Memory B cell (primary cell): ENCODE measurements around the gene LRWD1.
"Not testable (repeated sequence)": the region's sequence is repeated elsewhere in the genome, so short reads cannot be mapped to it uniquely, and the experiment has no call there.

Experiments
- ATAC-seq: fragments of 150-1000 bp; cut with Tn5 transposase; 2 replicates; pipeline ENCODE4 v1.10.0; 2021; ENCODE audit warnings: low read depth, mild to moderate bottlenecking, moderate library complexity
- DNase-seq, 2 donors: peaks; one replicate each; pipeline ENCODE4 v3.0.0; 2022; ENCODE audit warnings: low spot score in 2 of 2
- H3K27ac Mint-ChIP-seq: one replicate; pipeline ENCODE4 v1.8.0; 2022; ENCODE audit warnings: mild to moderate bottlenecking, moderate library complexity, mixed read lengths
- H3K27me3 Mint-ChIP-seq: one replicate; pipeline ENCODE4 v1.8.0; 2022; ENCODE audit warnings: mixed read lengths
- H3K36me3 Mint-ChIP-seq: one replicate; pipeline ENCODE4 v1.8.0; 2022; ENCODE audit warnings: mild to moderate bottlenecking, mixed read lengths
- H3K4me1 Mint-ChIP-seq: one replicate; pipeline ENCODE4 v1.8.0; 2022; ENCODE audit warnings: mixed read lengths
- H3K4me3 Mint-ChIP-seq: one replicate; pipeline ENCODE4 v1.8.0; 2022; ENCODE audit warnings: mild to moderate bottlenecking, moderate library complexity, mixed read lengths
- H3K9me3 Mint-ChIP-seq: one replicate; pipeline ENCODE4 v1.8.0; 2022; ENCODE audit warnings: mixed read lengths

Gene LRWD1

DNA sequence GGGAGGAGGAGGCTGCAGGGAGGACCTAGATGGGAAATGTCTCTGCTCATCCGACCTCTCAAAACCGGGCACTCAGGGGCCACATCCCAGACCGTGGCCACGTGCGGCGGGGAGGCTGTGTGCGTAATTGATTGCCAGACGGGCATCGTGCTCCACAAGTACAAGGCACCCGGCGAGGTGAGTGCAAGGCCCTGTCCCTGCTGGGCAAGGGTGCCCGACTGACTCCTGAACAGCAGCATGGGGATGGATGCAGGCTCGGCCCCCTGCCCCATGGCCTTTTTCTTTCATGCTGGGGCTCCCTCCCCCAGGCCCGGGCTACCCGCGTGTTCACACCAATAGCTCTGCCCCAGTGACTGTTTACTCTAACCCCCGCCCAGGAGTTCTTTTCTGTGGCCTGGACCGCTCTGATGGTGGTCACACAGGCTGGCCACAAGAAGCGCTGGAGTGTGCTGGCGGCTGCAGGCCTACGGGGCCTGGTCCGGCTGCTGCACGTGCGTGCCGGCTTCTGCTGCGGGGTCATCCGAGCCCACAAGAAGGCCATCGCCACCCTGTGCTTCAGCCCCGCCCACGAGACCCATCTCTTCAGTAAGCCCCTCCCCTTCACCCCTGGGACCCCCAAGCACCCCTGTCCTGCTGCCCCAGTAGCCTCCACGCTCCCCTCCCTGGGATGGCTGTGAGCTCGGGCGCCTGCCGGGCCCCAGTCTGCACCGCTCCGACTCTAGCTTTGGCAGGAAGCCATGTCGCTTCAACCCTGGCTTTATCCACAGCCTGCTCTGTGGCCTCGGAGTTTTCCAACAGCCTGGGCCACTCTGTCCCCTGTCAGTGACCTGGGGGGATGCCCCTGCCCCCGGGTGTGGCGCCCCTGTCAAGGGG, 3.9 kb downstream of the LRWD1 start:
- Mint-ChIP-seq H3K27ac (no peak overlapping the region), H3K27me3 (no peaks in the 10 kb centered on the region)
- DNase-seq = no peak

GRCh38 chr7:102469351-102469971, 4.7 kb downstream of the LRWD1 start:
- Mint-ChIP-seq H3K27me3 (no peaks in the 10 kb centered on the region), H3K4me3 (no peak overlapping the region), H3K36me3 (peaks cover 7% of the 10 kb centered on the region), H3K4me1 (peaks cover 7% of the 10 kb centered on the region), H3K27ac (no peak overlapping the region), H3K9me3 (no peaks in the 10 kb centered on the region)
- DNase-seq (no peak), ATAC-seq (no peak)

More for the DNA sequence above, 3.9 kb downstream of the LRWD1 start:
- Mint-ChIP-seq H3K9me3 (no peaks in the 10 kb centered on the region), H3K36me3 (peaks cover 7% of the 10 kb centered on the region), H3K4me1 (peaks cover 10% of the 10 kb centered on the region), H3K4me3 (no peak overlapping the region)
- no peak for ATAC-seq

DNA sequence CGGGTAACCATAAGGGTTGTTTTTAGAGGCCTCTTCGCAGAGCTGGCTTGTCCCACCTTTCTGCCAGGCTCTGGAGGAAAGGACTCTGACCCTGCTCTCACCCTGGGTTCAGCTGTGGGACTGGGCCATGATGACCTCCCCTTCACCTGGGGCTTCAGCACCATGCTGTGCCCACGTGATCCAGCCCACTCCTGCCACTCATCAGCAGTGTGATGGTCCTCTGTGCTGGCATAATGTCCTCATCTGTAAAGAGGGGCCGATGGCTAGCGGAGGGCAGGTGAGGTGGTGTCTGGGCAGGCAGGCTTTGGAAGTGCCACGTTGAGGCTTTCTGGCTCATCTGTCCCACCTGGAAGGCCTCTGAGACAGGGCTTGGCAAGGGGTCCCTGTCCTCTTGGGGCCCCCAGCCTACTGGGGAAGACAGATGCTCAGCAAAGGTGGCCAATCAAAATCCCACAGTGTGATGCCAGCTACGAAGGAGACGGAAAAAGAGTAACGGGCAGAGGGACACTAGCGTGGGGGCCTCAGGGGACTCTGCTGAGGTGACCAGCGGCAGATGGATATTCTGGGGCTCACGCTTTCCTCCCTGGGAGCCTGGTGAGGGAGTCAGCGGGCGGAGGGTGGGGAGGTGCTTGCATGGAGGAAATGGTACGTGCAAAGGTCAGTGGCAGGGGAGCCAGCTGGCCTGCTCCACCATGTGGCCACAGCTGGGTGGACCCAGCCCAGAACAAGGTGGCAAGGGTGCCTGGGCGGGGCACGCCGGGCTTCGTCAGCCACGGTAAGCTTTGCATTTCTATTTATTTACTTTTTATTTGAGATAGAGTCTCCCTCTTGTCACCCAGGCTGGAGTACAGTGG, 5.4 kb downstream of the LRWD1 start:
- Mint-ChIP-seq H3K36me3 (peaks cover 7% of the 10 kb centered on the region), H3K4me1 (peaks cover 7% of the 10 kb centered on the region), H3K4me3 (no peak overlapping the region), H3K9me3 (no peaks in the 10 kb centered on the region), H3K27ac (no peak overlapping the region), H3K27me3 (no peaks in the 10 kb centered on the region)
- no peak for ATAC-seq
- no peak for DNase-seq

GRCh38 chr7:102471791-102472125, 7.0 kb downstream of the LRWD1 start:
- Mint-ChIP-seq H3K4me3 (no peak overlapping the region), H3K4me1 (peaks cover 2% of the 10 kb centered on the region), H3K9me3 (no peaks in the 10 kb centered on the region), H3K27me3 (no peaks in the 10 kb centered on the region), H3K27ac (no peak overlapping the region), H3K36me3 (peaks cover 4% of the 10 kb centered on the region)
- DNase-seq (no peak), ATAC-seq (no peak)

DNA sequence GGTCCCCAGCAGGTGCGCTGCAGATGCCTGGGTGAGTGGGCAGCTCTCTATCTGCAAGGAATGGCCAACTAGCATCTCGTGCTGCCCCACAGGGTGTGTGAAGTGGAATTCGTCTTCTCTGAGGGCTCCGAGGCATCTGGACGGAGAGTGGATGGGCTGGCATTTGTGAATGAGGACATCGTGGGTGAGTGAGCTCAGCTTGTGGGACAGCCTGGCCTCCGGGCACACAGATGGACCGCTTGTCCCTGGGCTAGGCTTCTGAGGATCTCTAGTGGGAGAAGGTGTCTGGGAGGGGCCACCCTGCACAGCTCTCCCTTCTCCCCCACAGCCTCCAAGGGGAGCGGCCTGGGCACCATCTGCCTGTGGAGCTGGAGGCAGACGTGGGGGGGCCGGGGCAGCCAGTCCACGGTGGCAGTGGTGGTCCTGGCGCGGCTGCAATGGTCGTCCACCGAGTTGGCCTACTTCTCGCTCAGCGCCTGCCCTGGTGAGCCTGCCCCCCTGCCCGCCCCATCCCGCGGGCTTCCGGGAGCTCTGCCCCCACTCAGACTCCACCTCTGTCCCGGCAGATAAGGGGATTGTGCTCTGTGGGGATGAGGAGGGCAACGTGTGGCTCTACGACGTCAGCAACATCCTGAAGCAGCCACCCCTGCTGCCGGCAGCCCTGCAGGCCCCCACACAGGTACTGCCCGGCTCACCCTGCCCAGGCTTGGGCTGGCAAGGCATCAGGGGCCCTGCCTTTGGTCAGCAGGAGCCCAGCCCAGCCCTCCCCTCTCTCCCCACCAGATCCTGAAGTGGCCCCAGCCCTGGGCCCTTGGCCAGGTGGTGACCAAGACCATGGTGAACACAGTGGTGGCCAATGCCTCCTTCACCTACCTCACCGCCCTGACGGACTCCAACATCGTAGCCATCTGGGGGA, 7.6 kb downstream of the LRWD1 start:
- Mint-ChIP-seq H3K9me3 (no peaks in the 10 kb centered on the region), H3K27me3 (no peaks in the 10 kb centered on the region), H3K36me3 (peaks cover 2% of the 10 kb centered on the region), H3K4me3 (no peak overlapping the region), H3K27ac (no peak overlapping the region), H3K4me1 (no peaks in the 10 kb centered on the region)
- no peak for DNase-seq
- no peak for ATAC-seq

DNA sequence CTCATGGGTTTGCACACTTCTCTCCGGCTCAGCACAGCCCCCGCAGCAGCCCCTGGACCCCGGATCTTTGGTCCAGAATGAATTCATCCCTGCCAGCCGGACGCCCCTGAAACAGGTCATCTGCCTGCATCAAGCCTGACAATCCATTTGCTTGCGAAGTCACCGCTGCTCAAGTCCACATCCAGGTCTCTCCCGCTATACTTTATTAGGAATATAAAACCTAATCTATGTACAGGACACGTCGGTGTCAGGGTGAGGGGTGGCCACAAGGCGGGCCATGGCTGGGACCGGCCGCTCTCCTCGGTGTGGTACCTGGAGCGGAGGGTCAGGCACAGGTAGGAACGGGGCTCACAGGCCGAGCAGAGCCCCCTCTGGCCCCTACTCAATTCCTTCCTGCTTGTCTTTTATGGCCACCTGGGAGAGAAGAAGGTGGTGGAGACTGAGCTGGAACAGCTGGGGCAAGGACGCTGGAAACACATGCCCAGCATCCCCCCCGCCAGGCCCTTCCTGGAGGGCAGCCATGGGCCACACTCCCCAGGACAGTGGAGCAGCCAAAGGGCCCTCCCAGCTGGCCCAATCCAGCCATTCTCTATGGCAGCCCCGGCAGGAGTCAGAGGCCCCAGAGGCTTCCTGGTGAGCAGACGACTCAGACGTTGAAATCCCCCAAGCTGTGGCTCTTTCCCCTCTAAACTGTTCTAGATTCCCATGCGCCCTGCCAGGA, 8.6 kb downstream of the LRWD1 start:
- Mint-ChIP-seq H3K27me3 (no peaks in the 10 kb centered on the region), H3K4me3 (no peak overlapping the region), H3K27ac (no peak overlapping the region), H3K36me3 (peaks cover 2% of the 10 kb centered on the region), H3K9me3 (no peaks in the 10 kb centered on the region), H3K4me1 (no peaks in the 10 kb centered on the region)
- ATAC-seq (no peak), DNase-seq (no peak)

- not testable (repeated sequence) for H3K36me3 Mint-ChIP-seq, H3K4me1 Mint-ChIP-seq, H3K27me3 Mint-ChIP-seq, DNase-seq, ATAC-seq, H3K4me3 Mint-ChIP-seq, H3K9me3 Mint-ChIP-seq, H3K27ac Mint-ChIP-seq
Measured at GRCh38 chr7:102474116-102474515, 9.3 kb downstream of the LRWD1 start.

GRCh38 chr7:102474736-102475435, 10.1 kb downstream of the LRWD1 start:
- H3K27ac Mint-ChIP-seq, H3K9me3 Mint-ChIP-seq, DNase-seq, ATAC-seq, H3K36me3 Mint-ChIP-seq, H3K4me3 Mint-ChIP-seq, H3K27me3 Mint-ChIP-seq, H3K4me1 Mint-ChIP-seq: not testable (repeated sequence)

DNA sequence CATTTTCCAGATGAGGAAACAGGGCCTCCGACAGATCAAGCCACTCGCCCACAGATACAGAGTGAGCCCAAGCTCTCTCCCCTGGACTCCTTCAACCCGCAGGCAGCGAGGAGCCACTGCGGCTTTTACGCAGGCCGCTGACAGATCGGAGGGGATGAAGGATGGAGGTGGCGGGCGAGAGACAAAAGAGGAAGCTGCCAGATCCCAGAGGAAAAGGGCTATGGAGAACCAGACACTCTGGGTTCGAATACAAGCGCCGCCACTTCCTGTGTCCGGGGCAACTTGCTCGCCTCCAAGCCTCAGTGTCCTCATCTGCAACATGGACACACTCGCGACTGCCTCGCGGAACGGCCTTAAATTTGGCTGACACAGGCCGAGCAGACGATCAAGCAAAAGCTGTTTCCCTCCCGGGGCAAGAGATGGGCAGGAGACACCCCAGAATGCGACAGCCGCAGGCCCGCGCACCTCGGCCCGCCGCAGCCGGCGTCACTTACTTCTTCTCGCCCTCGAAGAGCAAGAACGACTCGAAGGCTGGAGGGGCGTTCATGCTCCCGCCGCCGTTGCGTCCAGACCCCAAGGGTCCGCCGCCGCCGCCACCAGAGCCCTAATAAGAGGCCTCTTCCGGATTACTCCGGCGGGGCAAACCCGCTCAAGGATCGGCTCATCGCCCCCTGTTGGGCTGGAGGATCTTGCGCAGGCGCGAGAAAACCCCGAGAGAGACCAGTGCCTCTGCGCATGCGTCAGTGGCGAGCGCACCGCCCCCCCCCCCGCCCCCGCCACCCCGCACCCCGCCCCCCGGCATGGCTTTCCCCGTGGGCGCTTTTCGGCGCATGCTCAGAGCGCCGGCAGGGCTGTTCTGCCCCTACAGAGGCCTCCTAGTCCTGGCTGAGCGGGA, 13.8 kb downstream of the LRWD1 start, which contains the start of gene POLR2J:
POLR2J (minus strand) TSS at position 609 of the 895 bp plus-strand sequence; CDS start at position 547, 62 bp downstream.
- peak within 1 kb of the TSS; percentile 85 for H3K4me3 Mint-ChIP-seq
- not testable (repeated sequence) for H3K4me1 Mint-ChIP-seq, H3K36me3 Mint-ChIP-seq, H3K9me3 Mint-ChIP-seq, H3K27ac Mint-ChIP-seq, H3K27me3 Mint-ChIP-seq
- ATAC-seq = peak; percentile 86
- DNase-seq = peak; percentile 75 to 100

- not testable (repeated sequence) for H3K4me3 Mint-ChIP-seq, H3K4me1 Mint-ChIP-seq, H3K9me3 Mint-ChIP-seq, DNase-seq, H3K36me3 Mint-ChIP-seq, H3K27me3 Mint-ChIP-seq, H3K27ac Mint-ChIP-seq
- ATAC-seq = peak; percentile 2
Measured at GRCh38 chr7:102479209-102479584, 14.4 kb downstream of the LRWD1 start.

DNA sequence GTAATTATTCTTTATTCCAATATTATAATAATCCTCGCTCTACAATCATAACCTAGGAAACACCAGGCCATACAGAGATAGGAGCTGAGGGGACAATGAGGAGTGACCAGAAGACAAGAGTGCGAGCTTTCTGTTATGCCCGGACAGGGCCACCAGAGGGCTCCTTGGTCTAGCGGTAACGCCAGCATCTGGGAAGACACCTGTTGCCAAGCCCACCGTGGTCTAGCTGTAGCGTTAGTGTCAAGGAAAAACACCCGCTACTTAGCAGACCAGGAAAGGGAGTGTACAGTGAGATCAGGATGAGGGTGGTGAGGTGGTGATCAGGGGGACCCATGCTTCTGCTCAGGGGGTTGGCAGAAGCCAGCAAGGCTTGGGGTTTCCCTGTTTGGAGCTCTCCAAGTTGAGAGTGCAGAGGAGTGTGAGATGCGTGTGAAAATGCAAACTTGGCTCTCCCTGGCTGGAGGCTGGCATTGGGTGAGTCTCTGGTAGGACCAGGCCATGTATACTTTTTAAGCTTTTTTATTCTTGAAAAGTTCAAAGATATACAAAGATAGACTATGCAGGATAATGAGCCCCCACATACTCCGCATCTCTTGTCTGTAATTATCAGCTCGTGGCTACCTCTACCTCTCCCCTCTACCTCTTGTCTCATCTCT, 15.3 kb downstream of the LRWD1 start:
- peak overlapping the region; percentile 33 for H3K4me3 Mint-ChIP-seq
- ATAC-seq, H3K27me3 Mint-ChIP-seq, H3K4me1 Mint-ChIP-seq, H3K36me3 Mint-ChIP-seq, H3K27ac Mint-ChIP-seq, H3K9me3 Mint-ChIP-seq: not testable (repeated sequence)
- peak; percentile 29 to 42 for DNase-seq
